Astrocyte (in vitro differentiated cells and primary cell): ENCODE measurements around the gene SLC24A4. TPM values are rescaled to one million over a fixed set of nuclear protein-coding genes. Genes with fewer than 3 reads are reported as not detected.
A peak's percentile ranks its signal among the peaks of the same experiment; 100 is the strongest.

Experiments used
- DNase-seq: peaks from one replicate; pipeline ENCODE4 v3.0.0-alpha.2; 2010; ENCODE audit warnings: low read depth
- FAIRE-seq: peaks from 2 replicates; lab custom pipeline; 2011; peaks lifted over from hg19 to GRCh38; lab: Jason Lieb, UNC
- H2AFZ ChIP-seq: 2 replicates; pipeline ENCODE4 v1.6.0; 2012; ENCODE audit warnings: low read depth, low read length, inconsistent platforms
- H3K27ac ChIP-seq: 2 replicates; pipeline ENCODE4 v1.5.1; 2011; ENCODE audit warnings: low read depth, low read length, inconsistent platforms
- H3K27me3 ChIP-seq: 2 replicates; pipeline ENCODE4 v1.6.0; 2011; ENCODE audit warnings: low read length, inconsistent platforms; ENCODE audit not compliant: insufficient read depth
- H3K36me3 ChIP-seq: 2 replicates; pipeline ENCODE4 v1.5.1; 2011; ENCODE audit warnings: low read length, inconsistent platforms; ENCODE audit not compliant: insufficient read depth
- H3K4me1 ChIP-seq: 2 replicates; pipeline ENCODE4 v1.5.1; 2011; ENCODE audit warnings: low read length, inconsistent platforms; ENCODE audit not compliant: insufficient read depth
- H3K4me2 ChIP-seq: 2 replicates; pipeline ENCODE4 v1.6.0; 2012; ENCODE audit warnings: low read length, inconsistent platforms
- H3K4me3 ChIP-seq: 2 replicates; pipeline ENCODE4 v1.5.1; 2011; ENCODE audit warnings: low read depth, mild to moderate bottlenecking, low read length, inconsistent platforms; ENCODE audit not compliant: insufficient read depth
- H3K79me2 ChIP-seq: 2 replicates; pipeline ENCODE4 v1.6.0; 2012; ENCODE audit warnings: mild to moderate bottlenecking, low read length, inconsistent platforms; ENCODE audit not compliant: insufficient read depth
- H3K9ac ChIP-seq: 2 replicates; pipeline ENCODE4 v1.6.0; 2012; ENCODE audit warnings: mild to moderate bottlenecking, low read length, inconsistent platforms
- H3K9me3 ChIP-seq: 2 replicates; pipeline ENCODE4 v1.5.1; 2012; ENCODE audit warnings: low read depth, mild to moderate bottlenecking, low read length, inconsistent platforms; ENCODE audit not compliant: insufficient read depth
- H4K20me1 ChIP-seq: 2 replicates; pipeline ENCODE4 v1.6.0; 2012; ENCODE audit warnings: low read length, inconsistent platforms; ENCODE audit not compliant: insufficient read depth
- H3K27ac Mint-ChIP-seq: one replicate; pipeline ENCODE4 v1.8.0; 2021; ENCODE audit warnings: mild to moderate bottlenecking, mixed read lengths; ENCODE audit not compliant: unreplicated experiment
- H3K27me3 Mint-ChIP-seq: one replicate; pipeline ENCODE4 v1.8.0; 2021; ENCODE audit warnings: low read depth, mixed read lengths; ENCODE audit not compliant: unreplicated experiment
- H3K36me3 Mint-ChIP-seq: one replicate; pipeline ENCODE4 v1.8.0; 2021; ENCODE audit warnings: low read depth, mixed read lengths; ENCODE audit not compliant: unreplicated experiment
- H3K4me1 Mint-ChIP-seq: one replicate; pipeline ENCODE4 v1.8.0; 2021; ENCODE audit warnings: low read depth, mixed read lengths; ENCODE audit not compliant: unreplicated experiment
- H3K4me3 Mint-ChIP-seq: one replicate; pipeline ENCODE4 v1.8.0; 2021; ENCODE audit warnings: mild to moderate bottlenecking, moderate library complexity, mixed read lengths; ENCODE audit not compliant: unreplicated experiment
- H3K9me3 Mint-ChIP-seq: one replicate; pipeline ENCODE4 v1.8.0; 2021; ENCODE audit warnings: mild to moderate bottlenecking, mixed read lengths; ENCODE audit not compliant: unreplicated experiment
- CTCF ChIP-seq: IDR thresholded peaks from 2 replicates; pipeline ENCODE4 v1.5.1; 2011; ENCODE audit warnings: low read depth, mild to moderate bottlenecking, inconsistent platforms, low read length, moderate library complexity; ENCODE audit not compliant: insufficient read depth
- EZH2 ChIP-seq: IDR thresholded peaks from 2 replicates; pipeline ENCODE4 v1.6.1; 2012; ENCODE audit warnings: mild to moderate bottlenecking, low read length, inconsistent platforms; ENCODE audit not compliant: insufficient read depth
- total RNA-seq: library from RNA; stranded (reverse); gene quantifications from 2 replicates; pipeline ENCODE4 v1.2.1, GENCODE V29; 2021

Gene SLC24A4
- total RNA-seq, 1 donor from 2014 or later, result not detected

DNA sequence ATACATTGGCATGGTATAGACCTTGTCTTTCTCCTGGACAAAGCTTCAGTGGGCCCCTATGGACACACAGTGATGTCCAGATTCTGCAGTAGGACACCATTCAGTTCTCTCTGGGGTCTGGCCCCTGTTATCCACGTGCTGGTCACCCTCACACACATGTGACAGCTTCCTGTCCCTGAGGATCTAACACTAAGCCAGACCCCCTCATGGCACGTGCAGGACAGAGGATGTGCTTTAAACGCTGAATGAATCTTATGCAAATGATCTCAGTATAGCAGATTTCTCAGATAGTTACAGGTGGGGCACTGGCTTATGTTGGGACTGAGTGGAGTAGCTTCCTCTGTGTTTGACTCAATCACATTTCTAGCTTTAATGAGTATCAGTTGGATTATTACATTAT is 33.7 kb downstream of the SLC24A4 start:
- H3K79me2 ChIP-seq, result no peaks in the 10 kb centered on the region
- H3K9me3 ChIP-seq, result no peaks in the 10 kb centered on the region
- H2AFZ ChIP-seq, result no peak overlapping the region
- no peak for FAIRE-seq
- no peaks in the 10 kb centered on the region for H3K36me3 Mint-ChIP-seq
- H3K9me3 Mint-ChIP-seq, result peaks cover 8% of the 10 kb centered on the region
- H3K27ac ChIP-seq, result no peak overlapping the region
- no peaks in the 10 kb centered on the region for H3K4me1 ChIP-seq
- no peak for DNase-seq
- no peak overlapping the region for H3K4me3 ChIP-seq
- H3K36me3 ChIP-seq, result no peaks in the 10 kb centered on the region
- H3K4me1 Mint-ChIP-seq, result no peaks in the 10 kb centered on the region
- H4K20me1 ChIP-seq, result no peaks in the 10 kb centered on the region
- no peak overlapping the region for H3K4me3 Mint-ChIP-seq
- H3K27me3 Mint-ChIP-seq, result peaks cover 51% of the 10 kb centered on the region
- no peak overlapping the region for H3K9ac ChIP-seq
- H3K4me2 ChIP-seq, result no peak overlapping the region
- no peak for TF ChIP-seq EZH2
- TF ChIP-seq CTCF, result no peak
- H3K27me3 ChIP-seq, result peaks cover 1% of the 10 kb centered on the region
- no peak overlapping the region for H3K27ac Mint-ChIP-seq

DNA sequence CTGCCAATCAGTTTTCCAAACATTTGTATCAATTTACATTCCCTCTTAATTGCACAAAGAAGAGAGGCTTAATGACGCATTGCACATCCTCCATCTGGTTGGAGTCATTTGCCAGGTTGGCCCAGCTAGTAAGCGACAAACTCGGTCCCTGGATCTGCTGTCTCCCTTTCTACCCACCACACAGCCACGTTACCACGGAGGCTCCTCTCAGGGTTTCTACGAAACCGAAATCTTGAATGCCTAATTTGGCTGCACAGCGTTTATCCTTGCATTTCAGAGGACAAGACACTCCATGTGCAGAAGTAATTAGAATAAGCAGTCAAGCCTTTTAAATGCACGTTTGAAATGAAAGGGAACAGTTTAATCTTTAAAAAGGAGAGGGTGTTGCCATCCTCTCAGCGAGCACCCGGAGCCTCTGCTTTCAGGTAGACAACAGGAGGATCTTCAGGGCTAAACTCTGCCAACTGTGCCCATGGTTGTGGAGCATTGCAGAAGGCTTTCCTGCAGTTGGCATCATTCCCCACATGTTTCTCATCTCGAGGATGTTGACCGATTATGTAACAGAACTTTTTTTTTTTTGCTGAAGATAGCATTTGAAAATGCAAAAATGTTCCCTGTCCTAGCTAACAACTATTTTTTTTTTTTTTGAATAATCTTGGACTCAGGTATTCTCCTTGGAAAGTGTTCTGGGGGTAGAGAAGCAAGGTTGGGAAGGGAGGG is 37.8 kb downstream of the SLC24A4 start:
- peaks cover 64% of the 10 kb centered on the region for H3K27me3 Mint-ChIP-seq
- FAIRE-seq (no peak), DNase-seq (no peak)
- Histone ChIP-seq H3K27ac (no peak overlapping the region), H3K27me3 (peaks cover 2% of the 10 kb centered on the region), H2AFZ (no peak overlapping the region), H4K20me1 (no peaks in the 10 kb centered on the region), H3K4me2 (no peak overlapping the region), H3K9ac (no peak overlapping the region), H3K9me3 (no peaks in the 10 kb centered on the region), H3K4me1 (no peaks in the 10 kb centered on the region), H3K4me3 (no peak overlapping the region), H3K36me3 (no peaks in the 10 kb centered on the region), H3K79me2 (no peaks in the 10 kb centered on the region)
- H3K4me3 Mint-ChIP-seq, result no peak overlapping the region
- H3K36me3 Mint-ChIP-seq, result no peaks in the 10 kb centered on the region
- H3K4me1 Mint-ChIP-seq, result no peaks in the 10 kb centered on the region
- TF ChIP-seq CTCF (no peak), EZH2 (no peak)
- H3K9me3 Mint-ChIP-seq, result peaks cover 3% of the 10 kb centered on the region
- no peak overlapping the region for H3K27ac Mint-ChIP-seq

DNA sequence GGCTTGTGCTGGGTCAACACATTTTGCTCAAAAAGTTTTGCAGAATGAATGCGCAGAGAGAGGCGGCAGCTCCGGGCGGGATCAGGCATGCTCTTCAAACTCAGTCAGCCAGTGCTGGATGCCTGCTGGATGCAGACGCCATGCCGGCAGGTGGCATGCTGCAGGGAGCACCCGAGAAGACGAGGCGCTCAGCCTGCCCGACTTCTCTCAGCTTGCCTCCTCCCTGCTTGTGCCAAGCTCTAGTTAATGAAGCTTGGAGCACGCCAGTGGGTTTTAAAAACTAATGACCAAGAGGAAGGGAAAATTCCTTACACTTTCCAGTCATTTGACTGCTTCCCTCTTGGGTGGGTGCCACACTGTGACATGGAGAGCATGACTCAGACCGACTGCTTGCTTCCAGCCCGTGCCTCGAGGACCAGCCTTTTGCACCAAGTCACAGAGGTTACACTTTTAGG is 39.8 kb downstream of the SLC24A4 start:
- H3K36me3 ChIP-seq, result no peaks in the 10 kb centered on the region
- no peaks in the 10 kb centered on the region for H3K79me2 ChIP-seq
- no peak overlapping the region for H3K4me3 ChIP-seq
- FAIRE-seq, result no peak
- peak; percentile 27 for DNase-seq
- H3K9me3 ChIP-seq, result no peaks in the 10 kb centered on the region
- H3K9ac ChIP-seq, result no peak overlapping the region
- H3K4me1 Mint-ChIP-seq, result no peaks in the 10 kb centered on the region
- H4K20me1 ChIP-seq, result no peaks in the 10 kb centered on the region
- H2AFZ ChIP-seq, result no peak overlapping the region
- no peak overlapping the region for H3K4me3 Mint-ChIP-seq
- H3K27ac ChIP-seq, result no peak overlapping the region
- peaks cover 2% of the 10 kb centered on the region for H3K27me3 ChIP-seq
- no peak overlapping the region for H3K4me2 ChIP-seq
- peaks cover 59% of the 10 kb centered on the region for H3K27me3 Mint-ChIP-seq
- peaks cover 2% of the 10 kb centered on the region for H3K9me3 Mint-ChIP-seq
- TF ChIP-seq CTCF (no peak), EZH2 (no peak)
- peak overlapping the region; percentile 62 for H3K27ac Mint-ChIP-seq
- no peaks in the 10 kb centered on the region for H3K36me3 Mint-ChIP-seq
- H3K4me1 ChIP-seq, result no peaks in the 10 kb centered on the region
